Fibroblast of skin of left quadriceps (primary cell): ENCODE measurements around the gene SORT1.
A peak's percentile ranks its signal among the peaks of the same experiment; 100 is the strongest.

Experiments
- DNase-seq, 2 experiments: peaks; one replicate each; pipeline ENCODE4 v3.0.0-alpha.2; 2013; ENCODE audit warnings: low read depth in 2 of 2

The SORT1 gene

GRCh38 chr1:109397581-109398342 is at the start of gene SORT1:
SORT1 (minus strand) TSS chr1:109397918; CDS start chr1:109397892, 26 bp downstream.
- peak; percentile 80 for DNase-seq

DNA sequence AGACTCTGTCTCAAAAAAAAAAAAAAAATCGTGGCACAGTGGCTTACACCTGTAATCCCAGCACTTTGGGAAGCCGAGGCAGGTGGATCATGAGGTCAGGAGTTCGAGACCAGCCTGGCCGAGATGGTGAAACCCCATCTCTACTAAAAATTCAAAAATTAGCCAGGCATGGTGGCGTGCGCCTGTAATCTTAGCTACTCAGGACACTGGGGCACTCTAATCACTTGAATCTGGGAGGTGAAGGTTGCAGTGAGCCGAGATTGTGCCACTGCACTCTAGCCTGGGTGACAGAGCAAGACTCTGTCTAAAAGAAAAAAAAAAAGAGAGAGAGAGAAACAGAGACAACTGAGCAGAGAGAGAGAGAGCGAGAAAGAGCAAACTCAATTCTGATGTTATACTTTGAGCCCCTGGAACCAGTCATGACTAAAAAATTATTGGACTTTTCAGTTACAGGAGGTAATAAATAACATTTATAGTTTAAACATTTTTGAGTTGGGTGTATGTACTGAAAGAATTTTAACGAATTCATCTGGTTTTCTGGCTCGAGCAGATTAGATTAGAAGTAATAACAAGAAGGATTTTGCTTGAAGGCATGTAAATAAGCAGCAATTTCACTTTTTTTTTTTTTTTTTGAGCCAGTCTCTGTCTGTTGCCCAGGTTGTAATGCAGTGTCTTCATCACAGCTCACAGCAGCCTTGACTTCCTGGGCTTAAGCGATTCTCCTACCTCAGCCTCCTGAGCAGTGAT is 48.4 kb upstream of the SORT1 start:
- peak; percentile 80 to 81 for DNase-seq

GRCh38 chr1:109444346-109444745 is 46.6 kb upstream of the SORT1 start:
- no peak for DNase-seq

DNA sequence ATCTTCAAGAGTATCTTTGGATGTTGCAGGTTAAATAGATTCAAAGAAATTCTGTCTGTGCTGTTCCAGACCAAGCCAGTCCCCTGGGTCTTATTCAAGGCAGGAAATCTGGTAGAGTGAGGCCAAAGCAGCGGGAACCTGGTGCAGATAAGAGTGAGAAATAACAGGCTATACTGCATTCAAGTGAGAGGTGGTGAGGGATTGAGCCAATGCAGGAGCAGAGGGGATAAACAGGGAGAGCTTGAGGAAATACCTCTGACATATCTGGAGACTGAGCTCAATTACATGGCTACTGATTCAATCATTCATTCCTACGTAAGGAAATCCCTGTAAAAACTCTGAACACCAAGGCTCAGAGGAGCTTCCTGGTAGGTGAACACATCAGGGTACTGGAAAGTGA is 45.8 kb upstream of the SORT1 start:
- DNase-seq, result no peak

GRCh38 chr1:109441069-109441468 is 43.4 kb upstream of the SORT1 start:
- peak; percentile 18 to 22 for DNase-seq

DNA sequence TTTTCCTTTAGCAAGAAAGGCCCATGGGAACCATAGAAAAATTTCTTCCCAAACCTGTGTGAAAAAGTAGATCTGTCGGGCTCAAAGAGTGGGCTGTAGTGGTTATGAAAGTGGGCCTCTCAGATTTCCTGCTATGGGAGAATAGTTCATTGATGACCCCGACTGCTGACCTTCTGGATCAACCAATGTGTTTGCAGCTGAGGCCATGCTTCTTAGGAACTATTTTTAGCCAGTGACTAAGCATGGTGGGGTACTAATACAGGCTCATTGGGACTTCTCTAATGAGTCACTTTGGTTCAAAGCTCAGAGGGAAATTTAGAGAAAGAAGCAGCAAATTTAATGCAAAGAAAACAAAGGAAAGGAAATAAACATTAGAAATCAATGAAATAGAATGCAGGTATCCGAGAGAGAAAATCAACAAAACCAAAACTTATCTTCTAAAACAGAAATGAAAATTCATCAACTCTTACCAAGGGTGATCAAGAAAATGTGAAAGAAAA is 41.1 kb upstream of the SORT1 start:
- DNase-seq, result peak; percentile 72 to 76

GRCh38 chr1:109434484-109434883 is 36.8 kb upstream of the SORT1 start:
- no peak for DNase-seq

GRCh38 chr1:109433322-109433721 is 35.6 kb upstream of the SORT1 start:
- no peak for DNase-seq

GRCh38 chr1:109432336-109432735 is 34.6 kb upstream of the SORT1 start:
- peak; percentile 65 to 72 for DNase-seq

DNA sequence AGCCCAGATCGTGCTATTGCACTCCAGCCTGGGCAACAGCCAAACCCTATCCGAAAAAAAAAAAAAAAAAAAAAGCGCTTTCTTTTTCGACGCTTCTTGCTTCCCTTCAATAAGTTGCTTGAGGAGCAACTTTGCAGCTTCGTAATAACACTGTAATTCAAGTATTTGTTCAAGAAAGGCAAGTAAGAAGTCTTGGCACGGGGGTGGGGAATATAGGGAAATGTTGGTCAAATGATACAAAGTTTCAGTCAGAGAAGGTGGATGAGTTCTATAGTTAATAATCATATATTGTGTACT is 29.4 kb upstream of the SORT1 start:
- no peak for DNase-seq

GRCh38 chr1:109426281-109427170 is 28.8 kb upstream of the SORT1 start, which contains the start of gene PSMA5:
PSMA5 (minus strand) TSS chr1:109426448; CDS start chr1:109426330, 118 bp downstream.
- DNase-seq, result peak; percentile 97 to 98

GRCh38 chr1:109425391-109426280 is 27.9 kb upstream of the SORT1 start:
- no peak for DNase-seq

DNA sequence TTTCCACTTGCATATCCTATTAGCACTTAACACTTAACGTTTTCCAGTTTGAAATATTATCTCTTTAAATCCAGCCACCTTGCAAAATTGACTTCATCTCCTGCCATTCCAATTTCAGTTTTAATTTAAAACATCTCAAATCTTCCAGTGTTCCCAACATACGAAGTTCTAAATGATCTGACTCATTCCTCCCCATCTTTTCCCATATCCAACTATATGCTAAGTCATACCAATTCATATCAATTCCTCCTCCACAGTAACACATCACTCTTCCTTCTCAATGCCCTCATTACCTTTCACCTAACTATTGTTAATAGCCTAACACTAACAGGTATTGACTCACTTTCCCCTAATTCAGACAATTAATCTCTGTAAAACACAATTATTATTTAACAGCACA is 25.8 kb upstream of the SORT1 start:
- DNase-seq, result no peak

DNA sequence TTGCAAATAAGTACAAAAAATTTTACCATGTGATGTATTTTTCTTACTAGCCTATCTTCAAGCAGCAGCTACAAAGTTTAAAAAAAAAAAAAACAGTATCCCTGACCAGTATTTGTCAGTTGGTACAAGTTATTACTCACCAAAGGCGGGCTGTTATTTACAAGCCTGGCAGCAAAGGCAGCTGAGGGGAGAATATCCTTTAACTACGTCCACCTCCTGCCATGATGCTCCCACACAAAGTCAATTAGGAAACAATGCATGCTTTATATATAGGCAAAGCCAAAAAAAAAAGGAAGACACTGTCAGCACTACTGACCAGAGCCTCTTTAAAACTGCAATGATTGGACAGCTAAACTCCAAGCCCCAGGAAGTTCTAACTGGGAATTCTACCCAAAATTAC is 14.8 kb upstream of the SORT1 start:
- no peak for DNase-seq

GRCh38 chr1:109404838-109405237 is 7.1 kb upstream of the SORT1 start:
- DNase-seq, result no peak

DNA sequence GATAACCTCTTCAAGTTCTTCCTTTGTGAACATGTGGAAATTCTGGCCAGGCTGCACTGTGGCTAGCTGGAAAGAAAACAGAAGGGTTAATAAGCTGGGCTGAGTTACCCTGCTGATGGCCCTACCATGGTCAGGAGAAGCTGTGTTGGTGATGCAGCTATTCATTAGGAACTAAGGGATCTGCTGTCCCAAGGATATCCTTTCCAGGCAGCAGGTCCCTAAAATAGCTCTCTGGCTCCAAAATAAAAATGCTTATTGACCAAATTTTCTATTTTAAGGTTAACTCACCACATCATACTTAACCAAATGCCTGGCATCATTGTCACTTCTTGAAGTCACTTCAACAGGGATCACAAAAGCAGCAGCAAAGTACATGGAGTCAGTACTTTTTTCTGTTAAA is 4.3 kb upstream of the SORT1 start:
- DNase-seq, result no peak

DNA sequence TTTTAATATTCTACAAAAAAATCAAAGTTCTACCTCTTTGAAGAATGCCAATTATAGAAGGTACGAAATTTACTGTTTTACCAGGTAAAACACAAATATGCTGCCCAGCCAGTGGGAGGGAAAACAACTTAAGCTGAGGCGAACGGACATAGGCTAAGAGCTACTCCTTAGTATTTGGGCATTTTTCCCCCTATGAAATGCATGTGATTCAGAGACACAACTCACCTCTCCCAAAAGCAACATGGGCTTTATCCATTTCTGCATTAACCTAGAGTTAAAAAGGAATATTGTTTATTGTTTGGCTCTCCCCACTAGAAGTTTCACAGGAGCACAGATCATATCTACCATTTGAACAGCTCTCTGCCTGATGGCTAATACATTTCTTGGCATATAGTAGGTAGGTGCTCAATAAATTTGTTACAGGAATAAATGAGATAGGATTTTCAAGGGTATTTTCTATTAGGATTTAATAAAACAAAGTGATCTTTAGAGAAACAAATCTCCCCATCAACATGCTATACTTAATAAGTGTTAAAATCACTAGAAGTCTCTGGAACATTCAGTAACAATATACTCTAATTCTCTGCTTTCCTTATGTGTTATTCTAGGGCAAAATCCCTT is 2.4 kb upstream of the SORT1 start:
- DNase-seq, result no peak

- no peak for DNase-seq
Observed at GRCh38 chr1:109399326-109399957, 1.7 kb upstream of the SORT1 start.

DNA sequence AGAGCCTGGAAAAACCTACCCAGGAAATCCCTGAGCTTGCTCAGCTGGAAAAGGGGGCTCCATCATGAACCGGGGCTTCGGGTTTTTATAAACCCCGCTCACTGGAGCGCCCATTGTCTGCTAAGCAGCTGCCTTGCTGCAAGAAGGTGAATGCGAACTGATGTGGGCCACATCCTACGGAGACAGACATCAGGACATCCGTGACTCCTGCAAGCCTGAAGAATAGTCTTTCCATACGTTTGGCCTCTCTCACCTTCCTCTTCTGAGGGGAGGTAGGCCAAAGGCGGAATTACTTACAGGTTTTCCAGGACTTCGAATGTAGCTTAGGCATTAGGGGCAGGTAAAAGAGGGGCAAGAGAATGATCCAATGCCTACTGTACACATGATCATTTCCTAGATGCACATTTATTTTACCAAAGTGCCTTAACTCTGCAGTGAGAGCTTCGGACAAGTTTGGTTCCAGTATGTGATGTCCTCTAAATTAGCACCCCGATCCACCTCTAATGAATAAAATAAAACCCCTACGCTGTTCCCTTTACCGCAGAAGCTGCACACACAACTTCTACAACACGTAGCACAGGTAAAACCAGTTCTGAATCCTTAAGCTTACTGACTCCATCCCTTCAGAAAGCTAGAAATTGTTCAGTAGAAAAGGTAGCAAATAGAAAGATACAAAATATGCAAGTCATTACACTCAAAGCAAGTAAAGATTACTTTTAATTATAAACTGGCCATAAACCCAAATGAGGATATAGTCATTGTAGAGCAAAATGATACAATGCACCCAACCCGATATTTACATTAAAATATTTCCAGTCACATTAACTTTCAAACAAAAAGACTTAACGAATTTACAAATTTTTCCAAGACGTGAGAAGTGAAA is 866 bp upstream of the SORT1 start:
- DNase-seq, result no peak
